T-helper 17 cell (primary cell): ENCODE measurements around the gene VDAC1. TPM values are rescaled to one million over a fixed set of nuclear protein-coding genes. Genes with fewer than 3 reads are reported as not detected.
"Not testable (repeated sequence)": the region's sequence is repeated elsewhere in the genome, so short reads cannot be mapped to it uniquely, and the experiment has no call there.

Experiments used
- ATAC-seq: fragments of 150-1000 bp; cut with Tn5 transposase; 2 replicates; pipeline ENCODE4 v1.10.0; 2021; ENCODE audit warnings: mild to moderate bottlenecking, moderate library complexity
- DNase-seq, 3 donors: peaks; one replicate each; pipeline versions ENCODE4 v3.0.0 to v3.0.0-alpha.2; 2020 to 2021
- H3K9me3 ChIP-seq: one replicate; pipeline ENCODE4 v1.7.0; 2013; ENCODE audit warnings: low read length, mild to moderate bottlenecking; ENCODE audit not compliant: control insufficient read depth, poor library complexity, severe bottlenecking
- H3K27ac Mint-ChIP-seq: one replicate; pipeline ENCODE4 v1.8.0; 2022; ENCODE audit warnings: mild to moderate bottlenecking, moderate library complexity, mixed read lengths
- H3K27me3 Mint-ChIP-seq: one replicate; pipeline ENCODE4 v1.8.0; 2022; ENCODE audit warnings: mixed read lengths
- H3K36me3 Mint-ChIP-seq: one replicate; pipeline ENCODE4 v1.8.0; 2022; ENCODE audit warnings: low read depth, mixed read lengths
- H3K4me1 Mint-ChIP-seq: one replicate; pipeline ENCODE4 v1.8.0; 2022; ENCODE audit warnings: mild to moderate bottlenecking, mixed read lengths
- H3K4me3 Mint-ChIP-seq: one replicate; pipeline ENCODE4 v1.8.0; 2022; ENCODE audit warnings: mild to moderate bottlenecking, moderate library complexity, mixed read lengths
- total RNA-seq, 4 donors: library from RNA in 2 of 4; stranded (reverse) in 2 of 4; gene quantifications; one replicate each; pipeline ENCODE4 v1.2.3 and lab custom pipeline; 2022 to 2026

The VDAC1 gene
- total RNA-seq, 2 donors from 2014 or later: 58.1 to 71.4 TPM

DNA sequence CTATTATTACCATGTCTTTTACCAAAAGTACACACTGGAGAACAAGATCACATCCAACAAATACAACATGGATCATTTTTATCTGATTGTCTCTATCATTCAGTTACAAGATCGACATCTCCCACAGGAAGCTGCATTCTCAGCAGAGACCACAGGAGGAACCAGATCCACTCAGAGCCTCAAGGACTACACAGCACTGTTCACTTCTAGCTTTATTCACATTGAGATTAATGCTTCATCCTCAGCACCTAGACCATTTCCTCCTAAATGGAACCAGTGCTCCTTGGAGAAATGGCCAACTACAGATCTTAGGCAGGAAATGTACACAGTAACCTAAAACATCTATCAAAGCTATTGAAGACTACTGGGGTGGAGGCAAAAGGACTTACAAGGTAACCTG lies 23.1 kb downstream of the VDAC1 start:
- peak; percentile 54 for ATAC-seq
- Mint-ChIP-seq H3K27ac (no peak overlapping the region), H3K36me3 (no peaks in the 10 kb centered on the region)

DNA sequence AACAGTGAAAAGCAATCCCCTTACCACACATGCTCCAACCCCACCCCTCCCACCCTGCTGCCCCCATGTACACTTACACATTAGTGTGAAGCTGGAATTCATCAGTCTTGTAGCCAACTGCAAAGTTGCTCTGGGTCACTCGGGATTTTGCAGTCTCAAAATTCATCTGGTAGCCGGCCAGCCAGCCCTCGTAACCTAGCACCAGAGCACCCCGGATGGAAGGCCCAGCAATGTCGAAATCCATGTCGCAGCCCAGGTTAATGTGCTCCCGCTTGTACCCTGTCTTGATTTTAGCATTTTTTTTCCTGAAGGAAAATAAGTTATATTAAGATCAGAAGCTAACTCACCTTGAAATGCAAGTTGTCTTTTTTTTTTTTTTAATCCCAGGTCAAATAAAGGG lies 24.1 kb downstream of the VDAC1 start:
- H3K9me3 ChIP-seq: no peaks in the 10 kb centered on the region
- Mint-ChIP-seq H3K36me3 (no peaks in the 10 kb centered on the region), H3K4me1 (peaks cover 6% of the 10 kb centered on the region), H3K27ac (no peak overlapping the region), H3K4me3 (no peak overlapping the region), H3K27me3 (no peaks in the 10 kb centered on the region)
- DNase-seq: no peak
- no peak for ATAC-seq

More for the DNA sequence above, 23.1 kb downstream of the VDAC1 start:
- Mint-ChIP-seq H3K4me3 (peak overlapping the region; percentile 7), H3K27me3 (no peaks in the 10 kb centered on the region), H3K4me1 (peaks cover 8% of the 10 kb centered on the region)
- H3K9me3 ChIP-seq: no peaks in the 10 kb centered on the region
- DNase-seq: no peak

DNA sequence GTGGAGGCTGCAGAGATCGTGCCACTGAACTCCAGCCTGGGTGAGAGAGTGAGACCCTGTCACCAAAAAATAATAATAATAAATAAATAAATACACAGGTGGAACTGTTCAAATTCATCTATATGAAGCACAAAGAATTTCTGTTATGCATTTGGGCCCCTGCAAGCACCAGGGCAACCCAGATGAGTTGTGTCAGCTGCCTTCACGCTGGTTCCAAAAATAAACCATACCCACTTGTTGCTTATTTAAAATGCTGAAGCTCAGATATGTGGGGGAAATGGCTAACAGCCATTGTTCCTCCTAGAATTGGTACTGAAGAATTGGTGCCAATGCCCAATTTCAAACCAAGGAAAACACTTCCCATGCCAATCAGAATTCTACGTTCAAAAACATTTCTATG lies 25.8 kb downstream of the VDAC1 start:
- H3K4me3 Mint-ChIP-seq: no peak overlapping the region
- DNase-seq (no peak), ATAC-seq (no peak)
- no peaks in the 10 kb centered on the region for H3K36me3 Mint-ChIP-seq
- H3K9me3 ChIP-seq: no peaks in the 10 kb centered on the region
- peaks cover 6% of the 10 kb centered on the region for H3K4me1 Mint-ChIP-seq
- no peaks in the 10 kb centered on the region for H3K27me3 Mint-ChIP-seq
- H3K27ac Mint-ChIP-seq: no peak overlapping the region

DNA sequence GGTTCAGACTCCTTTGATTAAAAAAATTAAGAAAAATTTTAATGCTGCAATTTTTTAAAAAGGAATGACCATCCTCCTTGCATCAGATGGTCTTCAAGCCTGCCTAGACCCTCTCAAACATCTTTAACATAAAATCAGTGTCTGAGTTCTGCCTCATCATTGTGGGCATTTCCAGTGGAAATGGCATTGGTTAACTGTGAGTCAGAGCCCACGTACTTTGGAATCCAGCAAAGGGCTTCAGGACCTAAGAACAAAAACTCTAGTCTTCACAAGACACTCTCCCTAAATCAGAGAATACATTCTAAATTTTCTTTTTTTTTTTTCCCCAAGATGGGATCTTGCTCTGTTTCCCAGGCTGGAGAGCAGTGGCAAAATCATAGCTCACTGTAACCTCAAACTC lies 26.9 kb downstream of the VDAC1 start:
- no peaks in the 10 kb centered on the region for H3K9me3 ChIP-seq
- H3K36me3 Mint-ChIP-seq: no peaks in the 10 kb centered on the region
- DNase-seq (no peak), ATAC-seq (no peak)
- H3K4me1 Mint-ChIP-seq: peaks cover 5% of the 10 kb centered on the region
- H3K4me3 Mint-ChIP-seq: no peak overlapping the region
- no peaks in the 10 kb centered on the region for H3K27me3 Mint-ChIP-seq
- H3K27ac Mint-ChIP-seq: peak overlapping the region; percentile 81

DNA sequence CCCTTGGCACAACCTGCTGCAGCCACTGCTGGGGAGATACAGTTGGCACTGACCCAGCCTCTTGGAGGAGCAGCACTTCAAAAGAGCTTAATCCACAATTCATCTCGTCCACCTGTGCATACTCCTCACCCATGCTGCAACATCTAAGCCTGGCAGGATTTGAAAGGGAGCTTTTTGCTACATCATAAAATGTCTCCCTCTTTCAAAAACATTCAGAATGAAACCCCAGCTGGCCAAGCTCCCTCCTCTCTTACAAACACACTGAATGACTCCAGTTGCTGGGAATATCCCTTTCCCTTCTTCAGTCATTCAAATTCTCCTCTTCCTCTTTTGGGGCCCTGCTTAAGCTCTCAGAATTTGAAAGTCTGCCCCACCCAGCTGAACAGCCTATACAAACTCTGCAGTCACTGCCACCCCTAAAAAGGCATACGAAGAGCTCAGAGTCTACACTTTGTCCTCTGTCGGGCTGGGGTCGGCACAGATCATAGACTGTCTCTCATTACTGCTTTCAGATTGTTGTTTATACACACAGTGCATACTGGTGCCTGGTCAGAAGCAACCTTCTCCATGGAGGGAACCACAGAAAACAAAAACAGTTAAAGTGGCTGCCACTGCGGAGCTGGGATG lies 27.5 kb downstream of the VDAC1 start:
- DNase-seq: no peak
- Mint-ChIP-seq H3K36me3 (no peaks in the 10 kb centered on the region), H3K27ac (peak overlapping the region; percentile 81), H3K4me3 (no peak overlapping the region), H3K4me1 (peaks cover 5% of the 10 kb centered on the region), H3K27me3 (no peaks in the 10 kb centered on the region)
- no peaks in the 10 kb centered on the region for H3K9me3 ChIP-seq
- ATAC-seq: no peak

DNA sequence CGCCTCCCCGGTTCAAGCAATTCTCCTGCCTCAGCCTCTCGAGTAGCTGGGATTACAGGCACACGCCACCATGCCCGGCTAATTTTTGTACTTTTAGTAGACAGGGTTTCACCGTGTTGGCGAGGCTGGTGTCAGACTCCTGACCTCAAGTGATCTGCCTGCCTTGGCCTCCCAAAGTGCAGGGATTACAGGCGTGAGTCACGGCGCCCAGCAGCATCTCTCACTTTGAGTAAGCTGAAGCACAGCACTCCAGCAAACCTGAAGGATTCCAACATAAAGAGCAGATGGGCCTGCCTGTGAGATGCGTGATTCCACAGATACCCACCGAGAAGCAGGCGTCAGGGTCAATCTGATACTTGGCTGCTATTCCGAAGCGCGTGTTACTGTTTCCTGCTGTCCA lies 29.2 kb downstream of the VDAC1 start:
- not testable (repeated sequence) for DNase-seq, H3K9me3 ChIP-seq, H3K27me3 Mint-ChIP-seq, H3K4me1 Mint-ChIP-seq, H3K4me3 Mint-ChIP-seq, H3K36me3 Mint-ChIP-seq, ATAC-seq
- peak overlapping the region; percentile 81 for H3K27ac Mint-ChIP-seq

GRCh38 chr5:133974142-133974541 lies 30.6 kb downstream of the VDAC1 start:
- H3K9me3 ChIP-seq: no peaks in the 10 kb centered on the region
- DNase-seq (no peak), ATAC-seq (no peak)
- peak overlapping the region; percentile 27 for H3K27ac Mint-ChIP-seq
- H3K36me3 Mint-ChIP-seq: no peaks in the 10 kb centered on the region
- H3K4me1 Mint-ChIP-seq: peaks cover 7% of the 10 kb centered on the region
- no peak overlapping the region for H3K4me3 Mint-ChIP-seq
- H3K27me3 Mint-ChIP-seq: no peaks in the 10 kb centered on the region

DNA sequence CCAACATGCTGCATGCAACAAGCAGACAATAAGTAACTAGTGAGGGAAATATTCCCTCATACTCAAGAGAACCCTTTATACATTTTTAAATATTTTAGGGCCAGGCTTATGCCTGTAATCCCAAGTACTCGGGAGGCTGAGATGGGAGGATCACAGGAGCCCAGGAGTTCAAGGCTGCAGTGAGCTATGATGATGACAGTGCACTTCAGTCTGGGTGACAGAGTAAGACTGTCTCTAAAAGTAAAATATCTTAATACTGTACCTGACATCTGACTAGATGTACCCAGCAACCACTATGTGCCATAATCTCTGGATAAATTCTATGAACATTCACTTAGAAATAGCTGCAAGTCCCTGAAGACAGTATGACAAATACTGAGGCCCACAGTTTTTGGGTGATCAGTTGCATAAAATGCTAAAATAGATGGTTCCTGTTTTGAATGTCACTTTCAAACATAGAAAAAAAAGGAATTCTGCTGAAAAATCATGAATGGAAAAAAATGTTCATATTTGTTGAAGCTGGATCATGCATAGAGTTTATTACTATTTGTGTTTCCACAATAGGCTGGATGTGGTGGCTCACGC lies 34.4 kb downstream of the VDAC1 start:
- ATAC-seq (no peak), DNase-seq (no peak)
- Mint-ChIP-seq H3K4me3 (peak overlapping the region; percentile 98), H3K36me3 (peaks cover 6% of the 10 kb centered on the region), H3K27ac (peak overlapping the region; percentile 99), H3K4me1 (peaks cover 20% of the 10 kb centered on the region), H3K27me3 (no peaks in the 10 kb centered on the region)
- no peaks in the 10 kb centered on the region for H3K9me3 ChIP-seq

DNA sequence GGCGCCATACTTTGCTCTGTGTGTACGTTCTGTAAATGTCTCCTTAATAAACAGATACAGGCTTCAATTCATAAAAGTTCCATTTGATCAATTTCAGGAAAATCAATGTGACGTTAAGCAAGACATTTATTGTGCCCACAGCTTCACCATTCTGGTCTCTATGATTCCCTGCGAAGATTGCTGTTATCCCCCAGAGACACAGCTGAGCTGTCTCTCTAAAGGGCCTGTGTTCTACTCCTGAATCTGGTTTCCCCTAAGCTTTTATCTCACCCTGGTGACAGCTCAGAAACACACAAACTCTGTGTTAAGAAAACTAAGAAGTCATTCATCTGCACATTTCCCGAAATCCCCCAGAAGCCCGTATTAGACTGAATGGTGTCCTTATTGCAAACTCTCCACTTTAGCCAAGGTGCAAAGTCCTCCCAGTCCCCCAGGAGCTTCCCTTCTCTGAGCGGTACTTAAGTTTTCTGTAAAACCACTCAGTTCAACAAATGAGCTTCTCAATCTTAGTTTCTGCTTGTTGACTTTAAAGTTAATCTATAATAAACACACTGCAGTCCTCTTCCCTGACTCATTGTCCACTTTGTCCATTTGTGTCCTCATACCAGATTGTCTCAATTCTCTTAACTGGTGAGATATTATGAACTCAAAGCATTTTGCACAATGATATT lies 35.0 kb downstream of the VDAC1 start:
- peak overlapping the region; percentile 99 for H3K27ac Mint-ChIP-seq
- DNase-seq (no peak), ATAC-seq (no peak)
- H3K27me3 Mint-ChIP-seq: no peaks in the 10 kb centered on the region
- peak overlapping the region; percentile 98 for H3K4me3 Mint-ChIP-seq
- H3K9me3 ChIP-seq: no peaks in the 10 kb centered on the region
- peaks cover 25% of the 10 kb centered on the region for H3K4me1 Mint-ChIP-seq
- peaks cover 6% of the 10 kb centered on the region for H3K36me3 Mint-ChIP-seq

DNA sequence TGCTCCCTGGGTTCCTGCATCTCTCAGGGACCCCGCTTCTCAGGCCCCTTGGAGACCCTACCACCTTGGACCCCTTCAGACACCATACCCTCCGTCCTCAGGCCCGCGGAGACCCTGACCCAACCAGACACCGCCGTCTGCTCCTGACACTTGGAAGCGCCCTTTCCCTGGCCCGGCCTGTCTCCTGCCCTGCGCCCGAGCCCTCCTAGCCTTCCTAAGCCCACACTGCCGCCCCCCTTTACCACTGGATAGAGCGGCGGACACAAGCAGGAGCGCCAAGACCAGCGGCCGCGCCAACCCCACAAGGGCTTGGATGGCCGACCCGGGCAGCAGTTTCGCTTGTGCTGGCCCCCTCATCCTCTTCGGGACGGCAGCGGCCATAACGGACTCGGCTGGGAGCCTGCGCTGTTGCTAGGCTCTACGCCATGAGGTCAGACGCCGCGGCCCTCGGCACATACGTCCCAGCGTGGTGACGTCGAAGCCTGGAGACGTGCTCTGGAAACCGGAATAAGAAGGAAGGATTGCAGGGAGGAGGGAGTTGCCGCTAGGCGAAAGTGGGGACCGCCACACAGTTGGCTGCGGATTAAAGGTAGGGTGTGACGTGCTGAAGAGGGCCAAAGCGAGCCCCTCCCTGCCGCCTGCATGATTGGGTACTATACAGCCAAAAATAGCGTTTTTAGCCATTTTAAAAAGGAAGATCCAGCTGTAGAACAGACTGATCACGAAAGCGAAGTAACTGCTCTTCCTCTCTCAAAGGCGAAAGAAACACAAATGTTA lies 36.4 kb downstream of the VDAC1 start, which contains the start of gene C5orf15:
Gene C5orf15, minus strand, starts transcription at position 422 of the 777 bp plus-strand sequence. Its CDS starts 41 bp downstream, at position 381.
- H3K9me3 ChIP-seq: no peaks in the 10 kb centered on the region
- ATAC-seq (peak; percentile 96), DNase-seq (peak; percentile 77 to 85 (median 79))
- Mint-ChIP-seq H3K27ac (peak within 1 kb of the TSS; percentile 99), H3K4me3 (peak within 1 kb of the TSS; percentile 98), H3K27me3 (no peaks in the 10 kb centered on the region), H3K4me1 (peaks cover 28% of the 10 kb centered on the region), H3K36me3 (peaks cover 6% of the 10 kb centered on the region)

DNA sequence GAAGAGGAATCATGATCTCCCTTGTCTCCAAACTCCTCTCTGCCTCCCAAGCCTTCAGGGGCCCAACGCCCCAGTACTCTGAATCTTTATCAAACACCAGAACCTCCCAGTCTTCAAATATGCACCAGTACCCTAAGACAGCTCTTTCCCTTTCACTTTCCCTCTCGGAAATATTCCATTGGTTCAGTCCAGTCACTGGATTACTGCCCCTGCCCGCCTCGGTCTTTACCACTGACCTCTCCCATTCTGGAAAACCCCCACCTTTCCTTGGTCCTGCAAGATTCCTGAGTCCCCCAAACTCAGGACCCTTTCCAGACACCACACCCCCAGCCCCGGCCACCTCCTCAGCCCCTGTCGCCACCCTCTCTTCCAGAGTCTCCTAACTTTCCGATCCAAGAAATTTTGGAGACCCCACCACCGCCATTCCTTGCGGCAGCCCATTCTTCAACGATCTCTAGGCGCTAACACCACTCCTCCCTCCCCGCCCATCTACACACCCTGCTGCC lies 37.0 kb downstream of the VDAC1 start:
- DNase-seq (no peak), ATAC-seq (peak; percentile 29)
- peak overlapping the region; percentile 99 for H3K27ac Mint-ChIP-seq
- H3K4me1 Mint-ChIP-seq: peaks cover 34% of the 10 kb centered on the region
- H3K27me3 Mint-ChIP-seq: no peaks in the 10 kb centered on the region
- peak overlapping the region; percentile 98 for H3K4me3 Mint-ChIP-seq
- no peaks in the 10 kb centered on the region for H3K9me3 ChIP-seq
- peaks cover 6% of the 10 kb centered on the region for H3K36me3 Mint-ChIP-seq

DNA sequence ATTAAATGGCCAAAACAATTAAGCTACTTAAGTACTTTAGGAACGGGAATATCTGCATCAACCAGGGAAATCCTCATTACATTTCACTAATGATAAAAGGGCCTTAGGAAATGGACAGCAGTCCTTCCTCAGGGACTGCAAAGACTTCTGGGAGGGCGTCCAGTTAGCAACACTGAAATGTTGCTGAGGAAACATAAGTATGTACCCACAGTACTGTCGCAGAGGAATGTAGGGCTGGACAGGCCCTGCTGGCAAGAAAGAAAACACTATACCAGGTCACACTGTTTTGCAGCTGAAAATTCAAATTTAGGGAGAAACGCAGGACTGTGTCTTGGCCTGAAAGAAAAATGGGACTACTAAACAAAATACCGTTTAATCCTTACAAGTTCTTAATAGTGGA lies 37.7 kb downstream of the VDAC1 start:
- ATAC-seq (no peak), DNase-seq (no peak)
- Mint-ChIP-seq H3K4me3 (peak overlapping the region; percentile 98), H3K36me3 (peaks cover 6% of the 10 kb centered on the region), H3K27ac (peak overlapping the region; percentile 99), H3K4me1 (peaks cover 40% of the 10 kb centered on the region), H3K27me3 (no peaks in the 10 kb centered on the region)
- H3K9me3 ChIP-seq: no peaks in the 10 kb centered on the region

DNA sequence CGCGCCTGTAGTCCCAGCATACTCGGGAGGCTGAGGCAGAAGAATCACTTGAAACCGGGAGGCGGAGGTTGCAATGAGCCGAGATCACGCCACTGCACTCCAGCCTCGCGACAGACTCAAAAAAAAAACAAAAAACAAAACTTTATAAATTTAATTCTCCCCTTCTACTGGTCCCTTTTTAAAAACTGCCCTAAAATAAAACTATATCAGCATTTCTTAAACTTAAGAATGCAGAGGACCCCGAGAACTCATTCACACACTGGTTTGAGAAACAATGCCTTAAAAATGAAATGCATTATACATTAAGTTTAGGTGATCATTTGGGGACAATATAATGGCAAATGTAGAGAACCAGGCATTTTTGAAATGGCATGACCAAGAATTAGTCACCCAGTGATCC lies 38.7 kb downstream of the VDAC1 start:
- no peak for ATAC-seq
- Mint-ChIP-seq H3K36me3 (peaks cover 6% of the 10 kb centered on the region), H3K27me3 (no peaks in the 10 kb centered on the region), H3K4me3 (no peak overlapping the region), H3K27ac (no peak overlapping the region), H3K4me1 (peaks cover 41% of the 10 kb centered on the region)
- H3K9me3 ChIP-seq: no peaks in the 10 kb centered on the region
- DNase-seq: no peak
